Fibroblast of lung (primary cell): Measurements from ENCODE around the gene ANO2. TPM values are rescaled to one million over a fixed set of nuclear protein-coding genes. Genes with fewer than 3 reads are reported as not detected.

Source experiments
- DNase-seq, 2 donors: peaks; one replicate each; pipeline versions ENCODE4 v3.0.0 to v3.0.0-alpha.2; 2010; ENCODE audit warnings: low read depth in 2 of 2
- H2AFZ ChIP-seq: 2 replicates; pipeline ENCODE4 v1.5.1; 2012; ENCODE audit warnings: low read length, control low read depth, inconsistent platforms
- H3K27ac ChIP-seq: 2 replicates; pipeline ENCODE4 v1.5.1; 2011; ENCODE audit warnings: low read length, control low read depth; ENCODE audit not compliant: insufficient read depth
- H3K27me3 ChIP-seq: 2 replicates; pipeline ENCODE4 v1.5.1; 2011; ENCODE audit warnings: mild to moderate bottlenecking, low read length; ENCODE audit not compliant: control insufficient read depth, insufficient read depth
- H3K36me3 ChIP-seq: 2 replicates; pipeline ENCODE4 v1.5.1; 2011; ENCODE audit warnings: low read length; ENCODE audit not compliant: control insufficient read depth, insufficient read depth
- H3K4me1 ChIP-seq: 2 replicates; pipeline ENCODE4 v1.5.1; 2011; ENCODE audit warnings: low read length; ENCODE audit not compliant: control insufficient read depth, insufficient read depth; ENCODE audit errors: extremely low read depth
- H3K4me2 ChIP-seq: 2 replicates; pipeline ENCODE4 v1.5.1; 2011; ENCODE audit warnings: low read length, control low read depth; ENCODE audit not compliant: insufficient read depth; ENCODE audit errors: extremely low read depth
- H3K4me3 ChIP-seq, 4 experiments: fragments of 200-600 bp in 1 of 4; sonication (generic) in 1 of 4; replicated peaks in 1 of 4; 2 replicates each; pipeline ENCODE4 v1.5.1; 2011 to 2016; ENCODE audit warnings: low read length in 4 of 4, low read depth in 3 of 4, mild to moderate bottlenecking in 3 of 4, control low read depth in 2 of 4, inconsistent platforms in 1 of 4, mixed read lengths in 1 of 4; ENCODE audit not compliant: insufficient read depth in 1 of 4; ENCODE audit errors: control extremely low read depth in 1 of 4
- H3K79me2 ChIP-seq: 2 replicates; pipeline ENCODE4 v1.5.1; 2012; ENCODE audit warnings: mild to moderate bottlenecking, low read length, inconsistent platforms; ENCODE audit not compliant: control insufficient read depth, insufficient read depth
- H3K9ac ChIP-seq: 2 replicates; pipeline ENCODE4 v1.5.1; 2011; ENCODE audit warnings: mild to moderate bottlenecking, low read length, control low read depth; ENCODE audit not compliant: insufficient read depth
- H3K9me3 ChIP-seq: 2 replicates; pipeline ENCODE4 v1.5.1; 2012; ENCODE audit warnings: low read depth, low read length; ENCODE audit not compliant: control insufficient read depth, insufficient read depth
- H4K20me1 ChIP-seq: 2 replicates; pipeline ENCODE4 v1.5.1; 2011; ENCODE audit warnings: low read length; ENCODE audit not compliant: control insufficient read depth, insufficient read depth; ENCODE audit errors: extremely low read depth
- CTCF ChIP-seq, 2 donors: IDR thresholded peaks in 1 of 2; conservative IDR thresholded peaks in 1 of 2; 1 replicate in 1 of 2; 2 replicates in 1 of 2; pipeline ENCODE4 v1.5.1; 2011 to 2012; ENCODE audit warnings: low read length in 2 of 2, control low read depth in 1 of 2, inconsistent platforms in 1 of 2, low read depth in 1 of 2, mild to moderate bottlenecking in 1 of 2
- EZH2 ChIP-seq: IDR thresholded peaks from 2 replicates; pipeline ENCODE4 v1.5.1; 2012; ENCODE audit warnings: low read length, control low read depth, mild to moderate bottlenecking; ENCODE audit errors: missing control alignments
- polyA plus RNA-seq, 2 donors: library from polyadenylated mRNA; depleted of rRNA in 1 of 2; stranded (reverse) in 1 of 2; unstranded in 1 of 2; fragments of >200 nt; gene quantifications; 2 replicates each; pipeline ENCODE4 v1.2.1, GENCODE V29; 2011 to 2012; ENCODE audit warnings: missing spikeins in 1 of 2
- total RNA-seq: library from RNA; depleted of rRNA; stranded (reverse); fragments of >200 nt; gene quantifications from 2 replicates; pipeline ENCODE4 v1.2.1, GENCODE V29; 2014

ANO2 gene
- total and polyA plus RNA-seq, 2 donors (not counting 1 experiment from before 2014, with no cell fraction given): 0.15 to 0.17 TPM

DNA sequence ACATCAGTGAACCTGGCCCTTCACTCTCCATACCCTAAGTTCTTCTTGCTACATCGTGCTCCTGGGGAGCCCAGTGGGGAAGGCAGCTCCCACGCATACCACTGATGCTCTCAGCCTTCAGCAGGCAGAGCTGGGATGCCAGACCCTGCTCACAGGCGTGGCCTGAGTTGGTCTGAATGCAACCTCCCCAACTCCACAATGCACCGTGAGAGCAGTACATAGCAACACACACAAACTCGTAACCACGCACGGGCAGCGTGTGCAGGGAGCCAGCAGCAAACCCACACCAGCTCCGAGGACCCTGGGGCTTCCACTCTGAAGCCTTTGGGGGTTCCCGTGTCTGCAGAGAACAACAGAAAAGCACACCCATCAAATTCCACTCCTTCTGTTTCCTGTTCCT, 37.3 kb downstream of the ANO2 start:
- no peak for DNase-seq
- TF ChIP-seq CTCF (conservative IDR thresholded peaks at IDR 0.05 in 1 of 2, IDR thresholded peaks at IDR 0.05 in 1 of 2; ENCODE audit: low read depth in 1 of 2, low read length in 2 of 2) (no peak), EZH2 (no peak)
- no peak overlapping the region for H3K27ac ChIP-seq
- H3K4me3 ChIP-seq: no peak overlapping the region
- no peak overlapping the region for H3K9ac ChIP-seq
- peaks cover 3% of the 10 kb centered on the region for H3K27me3 ChIP-seq
- no peaks in the 10 kb centered on the region for H4K20me1 ChIP-seq
- H3K79me2 ChIP-seq: no peaks in the 10 kb centered on the region
- no peaks in the 10 kb centered on the region for H3K9me3 ChIP-seq
- H3K4me1 ChIP-seq: no peaks in the 10 kb centered on the region
- H3K36me3 ChIP-seq: no peaks in the 10 kb centered on the region
- no peak overlapping the region for H2AFZ ChIP-seq
- no peak overlapping the region for H3K4me2 ChIP-seq

GRCh38 chr12:5905757-5906156, 39.3 kb downstream of the ANO2 start:
- Histone ChIP-seq H3K9me3 (no peaks in the 10 kb centered on the region), H3K4me2 (no peak overlapping the region), H3K4me1 (no peaks in the 10 kb centered on the region), H3K27ac (no peak overlapping the region), H3K27me3 (peaks cover 2% of the 10 kb centered on the region), H2AFZ (no peak overlapping the region), H3K36me3 (no peaks in the 10 kb centered on the region), H3K4me3 (no peak overlapping the region), H3K9ac (no peak overlapping the region), H4K20me1 (no peaks in the 10 kb centered on the region), H3K79me2 (no peaks in the 10 kb centered on the region)
- no peak for TF ChIP-seq EZH2
- no peak for TF ChIP-seq CTCF (conservative IDR thresholded peaks at IDR 0.05 in 1 of 2, IDR thresholded peaks at IDR 0.05 in 1 of 2; ENCODE audit: low read depth in 1 of 2, low read length in 2 of 2)
- no peak for DNase-seq

DNA sequence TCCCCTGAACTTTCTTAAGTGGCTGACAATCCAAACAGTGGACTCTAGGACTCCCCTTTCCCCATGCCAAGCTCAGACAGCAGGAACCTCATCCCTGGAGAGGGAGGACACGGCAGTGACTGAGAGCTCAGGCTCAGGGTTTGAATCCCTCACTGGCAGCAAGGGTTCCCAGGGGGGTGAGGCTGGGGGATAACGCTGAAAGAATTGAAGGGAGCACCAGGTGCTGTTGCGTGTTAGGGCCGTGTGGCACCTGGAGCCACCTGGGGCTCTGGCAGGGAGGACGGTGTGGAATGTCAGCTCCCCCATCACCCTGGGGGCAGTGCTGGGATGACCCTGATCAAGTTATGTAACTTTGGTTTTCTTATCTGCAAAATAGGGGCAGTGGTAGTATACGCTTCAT, 40.1 kb downstream of the ANO2 start:
- DNase-seq: no peak
- no peak overlapping the region for H3K4me3 ChIP-seq
- no peaks in the 10 kb centered on the region for H3K36me3 ChIP-seq
- H3K27me3 ChIP-seq: no peaks in the 10 kb centered on the region
- H3K27ac ChIP-seq: no peak overlapping the region
- no peaks in the 10 kb centered on the region for H3K9me3 ChIP-seq
- H2AFZ ChIP-seq: no peak overlapping the region
- H4K20me1 ChIP-seq: no peaks in the 10 kb centered on the region
- no peaks in the 10 kb centered on the region for H3K4me1 ChIP-seq
- TF ChIP-seq EZH2 (no peak), CTCF (conservative IDR thresholded peaks at IDR 0.05 in 1 of 2, IDR thresholded peaks at IDR 0.05 in 1 of 2; ENCODE audit: low read depth in 1 of 2, low read length in 2 of 2) (no peak)
- no peak overlapping the region for H3K9ac ChIP-seq
- H3K4me2 ChIP-seq: no peak overlapping the region
- no peaks in the 10 kb centered on the region for H3K79me2 ChIP-seq
